T-cell (primary cell): ENCODE results near the gene C1orf21. TPM values are rescaled to one million over a fixed set of nuclear protein-coding genes. Genes with fewer than 3 reads are reported as not detected.

ENCODE experiments used
- ATAC-seq, 4 experiments: fragments of 200-7000 bp in 3 of 4; fragments of 150-1000 bp in 1 of 4; cut with Tn5 transposase; replicated peaks in 1 of 4; 1 replicate in 3 of 4; 2 replicates in 1 of 4; pipeline ENCODE4 v1.10.0; 2021; ENCODE audit warnings: moderate library complexity in 3 of 4, mild to moderate bottlenecking in 2 of 4, moderate number of reproducible peaks in 1 of 4
- CTCF ChIA-PET, 2 donors: fragments of 300-600 bp; sonication (Branson Sonifier 250); formaldehyde crosslinking; loops; one replicate each; lab custom pipeline; 2022; ENCODE audit warnings: antibody characterized with exemption in 2 of 2; lab: Charles Lee
- POLR2A ChIA-PET, 2 donors: fragments of 300-600 bp; sonication (Branson Sonifier 250); formaldehyde crosslinking; loops; one replicate each; lab custom pipeline; 2022; ENCODE audit warnings: antibody characterized with exemption in 2 of 2; lab: Charles Lee
- DNase-seq, 35 experiments: peaks; one replicate each; pipeline versions ENCODE4 v3.0.0 to v3.0.0-alpha.2; 2013 to 2023
- H3K27ac ChIP-seq: one replicate; pipeline ENCODE4 v1.5.1; 2013; ENCODE audit warnings: low read length
- H3K27me3 ChIP-seq, 2 experiments: replicated peaks in 1 of 2; 1 replicate in 1 of 2; 2 replicates in 1 of 2; pipeline versions ENCODE4 v1.6.1 to v1.7.0; 2013; ENCODE audit warnings: low read length in 1 of 2, mixed read lengths in 1 of 2; ENCODE audit not compliant: control insufficient read depth in 2 of 2, insufficient read depth in 2 of 2; ENCODE audit errors: extremely low read depth in 1 of 2
- H3K36me3 ChIP-seq, 2 donors: 1 replicate in 1 of 2; 2 replicates in 1 of 2; pipeline versions ENCODE4 v1.6.1 to v1.7.0; 2013; ENCODE audit warnings: low read length in 1 of 2; ENCODE audit not compliant: control insufficient read depth in 2 of 2, insufficient read depth in 1 of 2; ENCODE audit errors: extremely low read depth in 1 of 2
- H3K4me1 ChIP-seq, 2 experiments: 1 replicate in 1 of 2; 2 replicates in 1 of 2; pipeline versions ENCODE4 v1.6.1 to v1.7.0; 2013; ENCODE audit warnings: low read length in 2 of 2, mixed read lengths in 1 of 2; ENCODE audit not compliant: insufficient read depth in 2 of 2, control insufficient read depth in 1 of 2; ENCODE audit errors: extremely low read depth in 1 of 2
- H3K4me3 ChIP-seq, 2 donors: 1 replicate in 1 of 2; 2 replicates in 1 of 2; pipeline versions ENCODE4 v1.5.1 to v1.7.0; 2013; ENCODE audit warnings: mild to moderate bottlenecking in 2 of 2, low read length in 1 of 2, moderate library complexity in 1 of 2; ENCODE audit not compliant: control insufficient read depth in 1 of 2; ENCODE audit errors: extremely low read depth in 1 of 2
- H3K9me3 ChIP-seq: 2 replicates; pipeline ENCODE4 v1.7.0; 2013
- H3K27ac Mint-ChIP-seq, 2 donors: one replicate each; pipeline ENCODE4 v1.8.0; 2020 to 2021; ENCODE audit warnings: mild to moderate bottlenecking in 2 of 2, mixed read lengths in 2 of 2
- H3K27me3 Mint-ChIP-seq, 2 donors: one replicate each; pipeline ENCODE4 v1.8.0; 2021 to 2022; ENCODE audit warnings: mixed read lengths in 2 of 2
- H3K36me3 Mint-ChIP-seq: one replicate; pipeline ENCODE4 v1.8.0; 2021; ENCODE audit warnings: mixed read lengths
- H3K4me1 Mint-ChIP-seq, 3 donors: one replicate each; pipeline ENCODE4 v1.8.0; 2020 to 2022; ENCODE audit warnings: mixed read lengths in 3 of 3, mild to moderate bottlenecking in 1 of 3
- H3K4me3 Mint-ChIP-seq, 3 donors: one replicate each; pipeline ENCODE4 v1.8.0; 2020 to 2022; ENCODE audit warnings: mild to moderate bottlenecking in 3 of 3, mixed read lengths in 3 of 3, moderate library complexity in 3 of 3
- H3K9me3 Mint-ChIP-seq, 3 donors: one replicate each; pipeline ENCODE4 v1.8.0; 2020 to 2022; ENCODE audit warnings: mixed read lengths in 3 of 3
- WGBS: methylation state at CpG from one replicate; pipeline ENCODE4 v1.1.5; 2013; ENCODE audit warnings: missing lambda C conversion rate; ENCODE audit not compliant: insufficient coverage; 5-methylcytosine and 5-hydroxymethylcytosine counted together
- total RNA-seq, 35 experiments: library from RNA in 6 of 35; stranded (reverse) in 6 of 35; fragments of 120-200 nt in 1 of 35; gene quantifications; one replicate each; pipeline versions ENCODE4 v1.2.1 to v1.2.4 and lab custom pipeline; 2013 to 2026

The C1orf21 gene
- total RNA-seq, 5 donors from 2014 or later (not counting 1 experiment from before 2014, with no cell fraction given) = 1.4 to 17.2 (median 5.9) TPM

- Mint-ChIP-seq H3K4me3 (no peak overlapping the region), H3K4me1 (no peaks in the 10 kb centered on the region), H3K27ac (no peak overlapping the region), H3K9me3 (no peaks in the 10 kb centered on the region), H3K36me3 (no peaks in the 10 kb centered on the region), H3K27me3 (peaks cover 4 to 11% of the 10 kb centered on the region in 2 donors)
- no peaks in the 10 kb centered on the region for H3K36me3 ChIP-seq
- DNase-seq (no peak), ATAC-seq (no peak)
- 94% methylated on average over 4 of the region's 7 CpGs for WGBS
- H3K27me3 ChIP-seq = no peaks in the 10 kb centered on the region
- ChIA-PET POLR2A (no interaction called here), CTCF (no interaction called here)
- no peak overlapping the region for H3K4me3 ChIP-seq
- no peaks in the 10 kb centered on the region for H3K4me1 ChIP-seq
- no peak overlapping the region for H3K27ac ChIP-seq
- H3K9me3 ChIP-seq = no peaks in the 10 kb centered on the region
Measured at GRCh38 chr1:184426278-184426674, 39.4 kb downstream of the C1orf21 start.

- H3K9me3 Mint-ChIP-seq = no peaks in the 10 kb centered on the region
- H3K27me3 Mint-ChIP-seq = peaks cover 4 to 11% of the 10 kb centered on the region in 2 donors
Measured at GRCh38 chr1:184427722-184428121, 40.9 kb downstream of the C1orf21 start.

GRCh38 chr1:184428604-184429003, 41.8 kb downstream of the C1orf21 start:
- DNase-seq (no peak), ATAC-seq (no peak)
- Histone ChIP-seq H3K27me3 (no peaks in the 10 kb centered on the region), H3K4me3 (no peak overlapping the region), H3K27ac (no peak overlapping the region), H3K4me1 (no peaks in the 10 kb centered on the region), H3K36me3 (no peaks in the 10 kb centered on the region), H3K9me3 (no peaks in the 10 kb centered on the region)
- H3K4me1 Mint-ChIP-seq = no peaks in the 10 kb centered on the region
- H3K4me3 Mint-ChIP-seq = no peak overlapping the region
- POLR2A ChIA-PET = no interaction called here
- CTCF ChIA-PET = no interaction called here
- H3K9me3 Mint-ChIP-seq = no peaks in the 10 kb centered on the region
- peaks cover 3 to 11% of the 10 kb centered on the region in 2 donors for H3K27me3 Mint-ChIP-seq
- no peaks in the 10 kb centered on the region for H3K36me3 Mint-ChIP-seq
- no peak overlapping the region for H3K27ac Mint-ChIP-seq

More at GRCh38 chr1:184427722-184428121, 40.9 kb downstream of the C1orf21 start:
- 58% methylated on average over 2 of the region's 2 CpGs for WGBS
- H3K27ac Mint-ChIP-seq = no peak overlapping the region
- H3K36me3 ChIP-seq = no peaks in the 10 kb centered on the region
- H3K36me3 Mint-ChIP-seq = no peaks in the 10 kb centered on the region
- H3K4me3 ChIP-seq = no peak overlapping the region
- H3K27me3 ChIP-seq = no peaks in the 10 kb centered on the region
- ChIA-PET POLR2A (no interaction called here), CTCF (no interaction called here)
- no peaks in the 10 kb centered on the region for H3K9me3 ChIP-seq
- no peak for DNase-seq
- ATAC-seq = no peak
- no peak overlapping the region for H3K4me3 Mint-ChIP-seq
- no peak overlapping the region for H3K27ac ChIP-seq
- no peaks in the 10 kb centered on the region for H3K4me1 ChIP-seq
- no peaks in the 10 kb centered on the region for H3K4me1 Mint-ChIP-seq

GRCh38 chr1:184429335-184429734, 42.5 kb downstream of the C1orf21 start:
- Histone ChIP-seq H3K4me1 (no peaks in the 10 kb centered on the region), H3K27ac (no peak overlapping the region), H3K36me3 (no peaks in the 10 kb centered on the region), H3K9me3 (no peaks in the 10 kb centered on the region), H3K27me3 (no peaks in the 10 kb centered on the region), H3K4me3 (no peak overlapping the region)
- ChIA-PET CTCF (no interaction called here), POLR2A (interaction anchor here in 1 of 2 donors (0.7 kb wide), 1 partner anchor 249 kb away, joined by 6 read pairs; no protein-coding TSS in a partner anchor)
- DNase-seq = no peak
- H3K27ac Mint-ChIP-seq = no peak overlapping the region
- 83% methylated on average over 1 of the region's 3 CpGs for WGBS
- H3K4me1 Mint-ChIP-seq = no peaks in the 10 kb centered on the region
- H3K4me3 Mint-ChIP-seq = no peak overlapping the region
- peaks cover 2 to 11% of the 10 kb centered on the region in 2 donors for H3K27me3 Mint-ChIP-seq
- no peaks in the 10 kb centered on the region for H3K9me3 Mint-ChIP-seq
- no peaks in the 10 kb centered on the region for H3K36me3 Mint-ChIP-seq
- ATAC-seq = no peak

- ChIA-PET POLR2A (no interaction called here), CTCF (no interaction called here)
- no peaks in the 10 kb centered on the region for H3K36me3 Mint-ChIP-seq
- H3K27me3 Mint-ChIP-seq = no peaks in the 10 kb centered on the region
- 91% methylated on average over 4 of the region's 4 CpGs for WGBS
- no peaks in the 10 kb centered on the region for H3K4me1 Mint-ChIP-seq
- Histone ChIP-seq H3K9me3 (no peaks in the 10 kb centered on the region), H3K4me1 (no peaks in the 10 kb centered on the region), H3K27ac (no peak overlapping the region), H3K4me3 (no peak overlapping the region), H3K27me3 (peaks cover 0 to 3% of the 10 kb centered on the region in 2 experiments), H3K36me3 (no peaks in the 10 kb centered on the region)
- H3K27ac Mint-ChIP-seq = no peak overlapping the region
- DNase-seq = no peak
- H3K4me3 Mint-ChIP-seq = no peak overlapping the region
- H3K9me3 Mint-ChIP-seq = no peaks in the 10 kb centered on the region
- no peak for ATAC-seq
Measured at GRCh38 chr1:184433956-184434502, 47.2 kb downstream of the C1orf21 start.

- Histone ChIP-seq H3K9me3 (no peaks in the 10 kb centered on the region), H3K27me3 (peaks cover 0 to 3% of the 10 kb centered on the region in 2 experiments), H3K4me3 (no peak overlapping the region), H3K27ac (no peak overlapping the region), H3K36me3 (no peaks in the 10 kb centered on the region), H3K4me1 (no peaks in the 10 kb centered on the region)
- ATAC-seq (no peak), DNase-seq (no peak)
- no peaks in the 10 kb centered on the region for H3K4me1 Mint-ChIP-seq
- 100% methylated on average over 2 of the region's 7 CpGs for WGBS
- no peaks in the 10 kb centered on the region for H3K9me3 Mint-ChIP-seq
- ChIA-PET POLR2A (no interaction called here), CTCF (no interaction called here)
- no peaks in the 10 kb centered on the region for H3K27me3 Mint-ChIP-seq
- H3K36me3 Mint-ChIP-seq = no peaks in the 10 kb centered on the region
- H3K4me3 Mint-ChIP-seq = no peak overlapping the region
- no peak overlapping the region for H3K27ac Mint-ChIP-seq
Measured at GRCh38 chr1:184437291-184437690, 50.5 kb downstream of the C1orf21 start.

- Mint-ChIP-seq H3K4me3 (no peak overlapping the region), H3K27me3 (no peaks in the 10 kb centered on the region), H3K4me1 (no peaks in the 10 kb centered on the region), H3K27ac (no peak overlapping the region), H3K36me3 (no peaks in the 10 kb centered on the region), H3K9me3 (no peaks in the 10 kb centered on the region)
- H3K27me3 ChIP-seq = peaks cover 0 to 3% of the 10 kb centered on the region in 2 experiments
- ChIA-PET POLR2A (no interaction called here), CTCF (no interaction called here)
- no peak for ATAC-seq
- no peaks in the 10 kb centered on the region for H3K36me3 ChIP-seq
- no peaks in the 10 kb centered on the region for H3K9me3 ChIP-seq
- WGBS = 100% methylated on average over 2 of the region's 2 CpGs
- H3K4me3 ChIP-seq = no peak overlapping the region
- no peak overlapping the region for H3K27ac ChIP-seq
- no peak for DNase-seq
- no peaks in the 10 kb centered on the region for H3K4me1 ChIP-seq
Measured at GRCh38 chr1:184438363-184438762, 51.5 kb downstream of the C1orf21 start.
